ENCODE results near the gene SMOC2. TPM values are rescaled to one million over a fixed set of nuclear protein-coding genes. Genes with fewer than 3 reads are reported as not detected.

The SMOC2 gene
- polyA plus RNA-seq, 2 of the 4 experiments (the other 2 are of a cell fraction): not detected

GRCh38 chr6:168439794-168440450, 1.1 kb upstream of the SMOC2 start:
- DNase-seq (ENCODE audit: low read depth in 1 of 2, low spot score in 1 of 2) (no peak), FAIRE-seq (no peak)

GRCh38 chr6:168441434-168442391, 729 bp downstream of the SMOC2 start:
- FAIRE-seq (no peak), ATAC-seq (peak in 1 of 2 experiments; percentile 47; a peak in 2 of 6 replicates), DNase-seq (ENCODE audit: low read depth in 1 of 2, low spot score in 1 of 2) (no peak)
- Histone ChIP-seq H3K9me3 (no peaks in the 10 kb centered on the region), H3K4me3 (peak overlapping the region; percentile 30; the same call in 2 of the 3 replicates), H3K4me1 (no peaks in the 10 kb centered on the region; the same call in 2 of the 3 replicates), H3K27ac (no peak overlapping the region), H3K4me2 (peak overlapping the region; percentile 63)
- ChIA-PET POLR2A (no interaction called here), CTCF (no interaction called here)
- TF ChIP-seq ZFP36 (IDR thresholded peaks at IDR 0.05; ENCODE audit: borderline replicate concordance, partially characterized antibody) (no peak), CHD4 (IDR thresholded peaks at IDR 0.05; ENCODE audit: borderline replicate concordance) (no peak), RNF2 (IDR thresholded peaks at IDR 0.05; ENCODE audit: borderline replicate concordance, low read depth) (no peak), FOXS1 (CRISPR knock-in tag; IDR thresholded peaks at IDR 0.05) (no peak), POLR2A (IDR thresholded peaks at IDR 0.05; ENCODE audit: low read length) (no peak), HMGXB4 (CRISPR knock-in tag; IDR thresholded peaks at IDR 0.05; ENCODE audit: borderline replicate concordance) (no peak), TP53 (CRISPR knock-in tag; IDR thresholded peaks at IDR 0.05) (no peak)
- WGBS (ENCODE audit: missing lambda C conversion rate): 49% methylated on average over 22 of the region's 87 CpGs

More at GRCh38 chr6:168439794-168440450, 1.1 kb upstream of the SMOC2 start:
- POLR2A ChIA-PET: no interaction called here
- no peak overlapping the region for H3K27ac ChIP-seq
- H3K4me3 ChIP-seq: no peak overlapping the region
- no peak for ATAC-seq
- no peaks in the 10 kb centered on the region; the same call in 2 of the 3 replicates for H3K4me1 ChIP-seq
- TF ChIP-seq TFCP2L1 (CRISPR knock-in tag; IDR thresholded peaks at IDR 0.05) (no peak), MAFK (IDR thresholded peaks at IDR 0.05; ENCODE audit: partially characterized antibody) (no peak), PHF8 (IDR thresholded peaks at IDR 0.05; ENCODE audit: borderline replicate concordance, low read depth) (no peak), CBX2 (IDR thresholded peaks at IDR 0.05; ENCODE audit: borderline replicate concordance, low read depth) (no peak), HOXA7 (CRISPR knock-in tag; IDR thresholded peaks at IDR 0.05) (no peak), E2F6 (IDR thresholded peaks at IDR 0.05; ENCODE audit: borderline replicate concordance, low read depth) (no peak), GATA3 (IDR thresholded peaks at IDR 0.05; ENCODE audit: borderline replicate concordance) (no peak), EP300 (IDR thresholded peaks at IDR 0.05) (no peak)
- no peak overlapping the region for H3K4me2 ChIP-seq
- WGBS (ENCODE audit: missing lambda C conversion rate): 30% methylated on average over 8 of the region's 8 CpGs
- CTCF ChIA-PET: no interaction called here
- no peaks in the 10 kb centered on the region for H3K9me3 ChIP-seq

GRCh38 chr6:168442646-168443045, 1.7 kb downstream of the SMOC2 start:
- Histone ChIP-seq H3K4me2 (no peak overlapping the region), H3K27ac (no peak overlapping the region), H3K9me3 (no peaks in the 10 kb centered on the region), H3K4me3 (no peak overlapping the region), H3K4me1 (no peaks in the 10 kb centered on the region; the same call in 2 of the 3 replicates)
- 33% methylated on average over 5 of the region's 5 CpGs for WGBS (ENCODE audit: missing lambda C conversion rate)
- FAIRE-seq (no peak), DNase-seq (ENCODE audit: low read depth in 1 of 2, low spot score in 1 of 2) (no peak), ATAC-seq (no peak)
- CTCF ChIA-PET: no interaction called here
- POLR2A ChIA-PET: no interaction called here
- TF ChIP-seq NPAS2 (CRISPR knock-in tag; IDR thresholded peaks at IDR 0.05; ENCODE audit: borderline replicate concordance) (no peak), CHD4 (IDR thresholded peaks at IDR 0.05; ENCODE audit: borderline replicate concordance) (no peak), RNF2 (IDR thresholded peaks at IDR 0.05; ENCODE audit: borderline replicate concordance, low read depth) (no peak), KDM5A (IDR thresholded peaks at IDR 0.05) (no peak), ZFP36 (IDR thresholded peaks at IDR 0.05; ENCODE audit: borderline replicate concordance, partially characterized antibody) (no peak), JUNB (IDR thresholded peaks at IDR 0.05) (no peak), HEYL (CRISPR knock-in tag; IDR thresholded peaks at IDR 0.05) (no peak), E2F6 (IDR thresholded peaks at IDR 0.05; ENCODE audit: borderline replicate concordance, low read depth) (no peak), RCOR1 (IDR thresholded peaks at IDR 0.05; ENCODE audit: low read depth, low read length) (no peak), SMC3 (IDR thresholded peaks at IDR 0.05) (no peak), BHLHE40 (IDR thresholded peaks at IDR 0.05; ENCODE audit: low read depth, low read length) (no peak), CEBPB (IDR thresholded peaks at IDR 0.05) (no peak), KDM1A (IDR thresholded peaks at IDR 0.05; ENCODE audit: low read depth) (no peak), EHMT2 (IDR thresholded peaks at IDR 0.05; ENCODE audit: low read depth) (no peak), PBX3 (IDR thresholded peaks at IDR 0.05) (no peak)

Data from A549 (cell line).